Stimulated activated CD4-positive, alpha-beta T cell treated with anti-CD3 and anti-CD28 coated beads, Interleukin-12 subunit alpha, Interleukin-12 subunit beta, amount 100 ng/mL, for 48 hours (primary cell): ENCODE measurements around the gene ROBO1.

Experiments
- DNase-seq, 3 donors: peaks; one replicate each; pipeline ENCODE4 v3.0.0-alpha.2; 2020; ENCODE audit warnings: low read depth in 2 of 3, low spot score in 1 of 3

Gene ROBO1

DNA sequence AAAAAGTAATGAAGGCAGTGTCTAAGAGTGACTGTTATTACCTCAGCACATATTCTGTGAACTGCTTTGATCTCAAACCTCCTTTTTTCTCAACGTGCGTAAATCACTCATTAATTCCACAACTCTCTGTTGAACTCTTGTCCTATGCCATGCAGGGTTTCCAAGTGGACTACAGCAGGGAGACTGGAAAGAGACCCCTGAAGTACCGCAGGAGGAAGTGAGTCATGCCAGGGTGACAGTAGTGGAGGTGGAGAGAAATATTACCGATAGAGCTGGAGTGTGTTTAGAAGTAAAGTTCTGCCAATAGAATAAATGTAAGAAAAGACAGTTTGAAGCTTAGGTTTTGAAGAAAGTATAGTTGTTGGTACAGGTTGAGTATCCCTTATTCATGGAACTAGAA, 908.9 kb downstream of the ROBO1 start:
- DNase-seq, result no peak

DNA sequence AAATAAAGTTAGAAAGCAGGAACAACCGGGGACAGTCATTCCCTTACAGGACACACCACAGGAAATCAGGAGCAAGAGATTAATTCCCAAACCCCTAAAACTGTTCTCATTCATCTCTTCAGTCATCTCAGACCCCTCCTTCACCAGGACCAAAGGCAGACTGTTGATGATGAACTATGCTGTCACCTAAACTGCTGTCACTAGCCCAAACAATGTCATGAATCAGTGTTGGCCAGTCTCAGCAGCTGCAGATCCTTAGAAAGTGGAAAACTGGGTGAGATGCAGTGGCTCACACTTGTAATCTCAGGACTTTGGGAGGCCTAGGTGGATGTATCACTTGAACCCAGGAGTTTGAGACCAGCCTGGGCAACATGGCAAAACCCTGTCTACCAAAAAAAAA, 909.6 kb downstream of the ROBO1 start:
- DNase-seq, result no peak

DNA sequence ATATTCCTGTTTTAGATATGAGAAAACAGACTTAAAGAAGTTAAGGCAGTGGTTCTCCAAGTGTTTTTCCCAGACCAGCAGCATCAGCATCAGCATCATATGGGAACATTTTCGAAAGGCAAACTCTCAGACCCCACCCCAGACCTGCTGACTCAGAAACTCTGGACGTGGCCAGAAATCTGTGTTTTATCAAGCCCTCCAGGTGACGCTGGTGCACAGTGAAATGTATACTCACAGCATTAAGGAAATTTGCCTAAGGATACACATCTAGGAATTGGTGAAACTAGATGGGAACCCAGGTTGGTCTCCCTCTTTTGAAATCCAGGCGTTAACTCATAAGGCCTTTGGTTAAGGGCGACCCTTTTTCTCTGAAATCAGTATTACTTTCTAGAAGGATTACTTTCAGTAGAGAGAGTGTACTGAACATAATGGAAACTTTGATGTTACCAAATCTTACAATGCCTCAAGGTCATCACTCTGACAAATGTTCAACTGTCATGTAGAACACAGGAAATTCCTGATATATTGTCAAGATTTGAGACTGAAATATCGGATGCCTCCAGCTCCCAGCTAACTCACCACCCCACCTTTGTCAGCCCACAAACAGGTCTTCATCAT, 910.2 kb downstream of the ROBO1 start:
- no peak for DNase-seq

DNA sequence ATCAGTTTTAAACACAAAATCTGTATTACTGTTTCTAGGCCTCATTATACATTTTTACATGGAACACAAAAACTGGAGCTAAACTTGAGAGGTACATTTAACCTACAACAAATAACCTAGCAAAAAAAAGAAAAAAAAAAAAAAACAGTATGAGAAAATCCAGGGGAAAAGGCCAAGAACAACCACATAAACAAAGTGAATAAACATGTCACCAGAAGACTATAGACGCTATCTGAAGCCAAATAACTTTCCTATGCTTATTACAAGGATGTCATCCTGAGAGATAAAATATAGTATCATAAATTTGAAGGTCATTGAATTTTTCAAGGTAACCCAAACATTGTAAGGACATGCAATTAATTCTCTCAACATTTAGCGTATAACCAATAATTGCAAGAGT, 911.6 kb downstream of the ROBO1 start:
- no peak for DNase-seq

DNA sequence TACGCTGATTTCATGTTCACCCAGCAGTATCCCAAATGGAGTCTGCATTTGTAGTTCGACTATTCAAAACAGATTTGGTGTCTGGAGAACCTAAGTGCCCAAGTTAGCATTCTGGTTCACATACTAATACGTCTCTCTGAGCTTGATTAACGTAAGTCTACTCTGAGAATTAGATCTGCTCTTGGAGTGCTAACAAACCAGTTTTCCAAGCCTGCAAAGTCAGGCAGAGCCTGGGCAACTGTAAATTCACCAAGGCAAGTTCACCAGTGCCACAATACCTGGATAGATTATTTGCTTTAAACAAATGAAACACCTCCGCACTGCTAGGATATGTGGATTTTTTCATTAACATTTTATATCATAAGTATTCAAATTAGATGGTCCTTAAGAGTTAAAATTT, 912.6 kb downstream of the ROBO1 start:
- DNase-seq, result no peak

DNA sequence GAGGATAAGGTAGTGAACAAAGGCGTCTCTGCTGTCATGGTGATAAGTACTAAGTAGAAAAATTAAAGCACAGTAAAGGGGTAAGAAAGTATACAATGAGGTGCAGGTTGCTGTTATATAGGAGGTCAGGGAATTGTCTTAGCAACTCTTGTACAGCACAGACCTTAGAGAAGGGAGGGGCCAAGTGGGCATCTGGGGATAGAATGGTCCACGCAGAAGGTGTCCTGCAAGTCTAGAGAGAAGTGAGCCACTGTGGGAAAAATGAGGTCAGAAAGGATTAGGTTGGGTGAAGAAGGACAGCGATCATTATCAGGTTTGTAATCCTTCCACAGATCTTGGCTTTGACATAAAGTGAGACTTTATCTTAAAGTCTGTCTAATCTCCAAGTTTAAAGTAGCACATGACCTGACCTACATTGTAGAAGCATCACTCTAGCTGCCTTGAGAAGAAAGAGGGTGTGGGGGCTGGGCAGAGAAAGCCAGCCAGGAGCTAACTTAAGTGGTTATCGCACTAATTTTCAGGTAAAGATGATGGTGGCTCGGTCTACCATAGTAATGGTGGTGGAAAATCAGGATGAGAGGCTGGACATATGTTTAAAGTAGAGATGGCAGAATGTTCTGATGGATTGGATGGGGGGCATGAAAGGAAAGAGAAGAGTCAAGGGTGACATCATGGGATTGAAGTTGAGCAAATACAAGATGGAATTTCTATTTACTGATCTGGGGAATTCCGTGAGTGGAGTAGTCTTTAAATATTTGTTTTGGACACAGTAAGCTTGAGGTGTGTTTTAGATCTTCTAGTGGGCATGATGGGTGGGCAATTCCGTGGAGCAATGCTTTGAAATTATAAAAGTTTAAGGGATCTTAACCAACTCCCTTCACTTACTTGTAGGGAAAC, 919.2 kb downstream of the ROBO1 start:
- DNase-seq, result no peak

DNA sequence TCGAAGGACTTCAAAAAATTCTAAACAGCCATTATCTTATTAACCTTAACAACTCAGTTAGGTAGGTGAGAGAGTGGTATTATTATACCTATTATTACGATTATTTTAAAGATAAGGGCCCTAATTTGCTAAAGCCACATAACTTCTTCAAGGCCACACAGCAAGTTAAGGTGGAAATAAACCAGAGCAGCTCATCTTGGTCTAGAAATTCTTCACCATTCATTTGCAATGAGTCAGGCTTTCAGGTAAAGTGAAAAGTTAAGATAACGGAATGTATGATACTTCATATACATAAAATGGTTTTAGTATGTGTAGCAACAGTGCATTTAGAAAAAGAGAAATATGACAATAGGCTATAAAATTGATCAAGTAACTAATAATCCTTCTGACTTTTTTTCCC, 920.2 kb downstream of the ROBO1 start:
- no peak for DNase-seq

DNA sequence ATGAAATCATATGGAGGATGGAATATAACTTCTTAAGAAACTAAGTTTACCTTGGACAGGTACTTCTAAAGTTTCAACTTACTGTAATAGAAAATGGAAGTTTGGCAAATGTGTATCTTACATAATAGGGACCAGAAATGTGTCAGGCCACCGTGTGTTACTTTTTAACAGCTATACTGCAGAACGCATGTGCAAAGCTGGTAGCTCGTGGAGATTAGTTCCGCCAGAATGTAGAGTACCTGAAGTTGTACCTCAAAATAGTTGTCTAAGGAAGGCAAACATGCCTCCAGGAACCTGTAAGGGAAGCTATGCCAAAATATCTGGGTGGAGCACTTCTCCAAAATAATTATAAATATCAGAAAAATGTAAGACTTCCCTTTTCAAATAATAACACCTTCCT, 920.6 kb downstream of the ROBO1 start:
- no peak for DNase-seq

DNA sequence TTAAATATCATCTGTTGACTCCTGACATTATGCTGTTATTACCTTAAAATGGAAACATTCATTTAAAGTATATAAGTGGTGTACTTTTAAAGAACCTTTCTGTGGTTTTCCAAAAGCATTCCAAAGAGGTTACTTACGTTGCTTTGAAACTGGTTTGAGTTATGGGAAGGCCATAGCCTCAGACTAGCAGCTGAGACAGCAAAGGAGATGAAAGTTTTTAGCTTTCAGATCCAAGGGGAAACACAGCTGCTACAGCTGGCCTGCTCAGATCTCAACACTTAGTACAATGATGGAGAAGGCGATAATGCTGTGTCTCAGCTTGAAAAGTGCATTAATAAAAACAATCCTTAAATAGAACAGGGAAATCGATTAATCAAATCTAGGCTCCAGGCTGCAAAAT, 921.1 kb downstream of the ROBO1 start:
- DNase-seq, result no peak

DNA sequence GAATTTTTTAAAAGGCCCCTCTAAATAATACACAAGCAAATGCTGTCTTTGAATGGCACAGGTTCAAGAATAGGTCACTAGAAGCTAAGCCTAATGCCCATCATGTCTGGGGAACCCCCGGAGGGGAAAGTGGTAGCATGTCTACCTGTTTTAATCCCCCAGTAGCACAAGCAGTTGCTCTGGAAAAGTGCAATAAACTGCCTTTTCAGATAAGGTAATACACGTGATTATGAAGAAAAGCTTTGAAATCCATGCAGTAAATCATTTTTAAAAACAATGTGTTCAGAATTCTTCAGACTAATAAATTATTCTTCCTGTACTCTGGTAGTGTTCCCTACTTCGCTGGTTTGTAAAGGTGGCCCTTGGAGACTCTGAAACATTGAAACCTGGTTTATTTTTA, 922.2 kb downstream of the ROBO1 start:
- no peak for DNase-seq

DNA sequence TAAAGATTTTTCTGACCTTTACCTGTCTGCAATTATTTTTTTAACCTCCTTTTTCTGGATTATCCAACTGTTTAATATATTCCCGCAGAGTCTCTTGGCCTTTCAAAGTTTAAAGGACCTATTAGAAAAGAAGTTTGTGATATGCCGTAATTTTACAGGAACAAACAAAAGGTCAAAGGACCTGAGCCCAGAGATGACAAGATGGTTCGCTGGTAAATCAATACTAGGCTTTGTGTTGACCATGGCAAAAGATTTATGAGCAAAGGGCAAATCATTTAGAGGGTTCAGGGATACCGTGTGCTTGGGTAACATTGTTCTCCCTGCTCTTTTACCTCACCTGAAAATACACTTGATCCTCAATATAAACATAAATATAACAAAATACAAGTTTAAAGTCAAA, 923.5 kb downstream of the ROBO1 start:
- no peak for DNase-seq

DNA sequence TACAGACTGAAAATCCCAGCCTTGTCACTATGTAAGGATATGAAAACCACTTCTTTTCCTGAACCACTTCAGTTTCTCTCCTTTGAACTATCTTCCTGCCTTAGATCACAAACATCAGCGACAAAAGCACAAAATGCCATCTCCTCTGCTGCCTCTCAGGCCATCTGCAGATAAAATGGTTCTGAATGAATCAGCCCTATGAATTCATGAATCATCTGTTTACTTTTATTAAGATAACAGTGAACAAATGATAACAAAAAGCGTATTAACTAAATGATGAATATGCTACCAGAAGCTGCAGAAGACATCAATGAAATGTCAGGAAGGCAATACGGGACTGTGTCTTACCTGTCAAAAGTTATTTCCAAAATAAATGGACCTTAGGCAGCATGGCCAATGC, 928.1 kb downstream of the ROBO1 start:
- DNase-seq, result no peak

DNA sequence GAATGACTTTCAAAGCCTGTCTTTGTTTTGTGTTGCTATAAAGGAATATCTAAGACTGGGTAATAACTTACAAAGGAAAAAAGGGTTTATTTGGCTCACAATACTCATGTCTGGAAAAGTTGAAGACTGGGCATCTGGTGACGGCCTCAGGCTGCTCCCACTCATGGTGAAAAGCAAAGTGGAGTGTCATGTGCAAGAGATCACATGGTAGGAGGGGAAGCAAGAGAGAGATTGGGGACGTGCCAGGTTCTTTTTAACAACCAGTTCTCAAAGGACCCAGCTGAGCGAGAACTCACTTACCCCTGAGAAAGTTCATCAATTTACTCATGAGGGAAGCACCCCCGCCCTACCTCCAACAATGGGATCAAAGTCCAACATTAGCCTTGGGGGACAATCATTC, 929.4 kb downstream of the ROBO1 start:
- DNase-seq, result no peak

DNA sequence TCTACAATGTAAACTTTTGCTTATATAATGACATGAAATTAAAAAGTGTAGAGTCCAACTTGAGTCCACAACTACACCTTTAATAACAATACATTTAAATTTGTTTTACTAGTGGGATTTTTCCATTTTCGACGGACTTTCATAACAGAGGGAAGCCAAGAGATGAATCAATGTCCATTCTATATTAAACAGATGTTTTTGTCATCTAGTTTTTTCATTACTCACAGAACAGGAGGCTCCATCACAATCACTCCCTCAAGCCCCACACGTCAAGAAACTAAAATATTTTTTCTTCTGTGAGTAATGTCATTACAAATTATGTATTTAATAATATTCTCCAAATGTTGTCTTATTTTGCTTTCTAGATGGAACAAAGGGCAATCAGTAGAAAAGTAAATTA, 932.9 kb downstream of the ROBO1 start:
- no peak for DNase-seq

DNA sequence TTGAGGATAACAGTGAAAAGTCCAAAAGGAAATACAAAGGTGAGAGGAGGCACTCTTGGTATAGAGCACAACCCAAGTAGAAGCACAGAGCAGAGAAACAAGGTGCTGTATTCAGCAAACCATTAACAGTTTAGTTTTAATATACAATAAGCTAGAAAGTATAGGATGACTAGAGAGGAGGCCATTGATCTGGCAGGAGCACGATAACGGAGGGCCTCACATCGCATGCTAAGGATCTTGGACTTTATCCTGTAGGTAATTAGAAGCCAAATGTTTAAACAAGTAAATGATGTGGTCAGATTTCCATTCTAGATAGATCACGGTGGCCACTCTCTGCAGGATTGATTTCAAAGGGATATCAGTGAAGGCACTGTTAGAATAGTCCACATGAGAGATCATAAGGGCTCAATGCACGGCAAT, 935.0 kb downstream of the ROBO1 start:
- DNase-seq, result no peak

DNA sequence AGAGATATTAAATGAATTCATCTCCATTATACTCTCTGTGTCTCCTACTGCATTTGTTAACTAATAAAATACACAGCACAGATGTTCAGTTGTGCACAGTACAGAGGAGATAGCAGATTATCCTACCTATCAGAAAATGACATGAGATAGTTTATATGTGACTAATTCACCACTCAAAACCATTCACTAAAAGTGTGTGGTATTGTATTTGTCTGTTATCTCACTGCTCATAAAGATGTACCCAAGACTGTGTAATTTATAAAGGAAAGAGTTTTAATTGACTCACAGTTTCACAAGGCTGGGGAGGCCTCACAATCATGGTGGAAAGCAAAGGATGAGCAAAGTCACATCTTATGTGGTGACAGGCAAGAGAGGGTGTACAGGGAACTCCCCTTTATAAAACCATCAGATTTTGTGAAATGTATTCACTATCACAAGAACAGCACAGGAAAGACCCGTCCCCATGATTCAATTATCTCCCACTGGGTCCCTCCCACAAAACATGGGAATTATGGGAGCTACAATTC, 936.3 kb downstream of the ROBO1 start:
- DNase-seq, result no peak

DNA sequence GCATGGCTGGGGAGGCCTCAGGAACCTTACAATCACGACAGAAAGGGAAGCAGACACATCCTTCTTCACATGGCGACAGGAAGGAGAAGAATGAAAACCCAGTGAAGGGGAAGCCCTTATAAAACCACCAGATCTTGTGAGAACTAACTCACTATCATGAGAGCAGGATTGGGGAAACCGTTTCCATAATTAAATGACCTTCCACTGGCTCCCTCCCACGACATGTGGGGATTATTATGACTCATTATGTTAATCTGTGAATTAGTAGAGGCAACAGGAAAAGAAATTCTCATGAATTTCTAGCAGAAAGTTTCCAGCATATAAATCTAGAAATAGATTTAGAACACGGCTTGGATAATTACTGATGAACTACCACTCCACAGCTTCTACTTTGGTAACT, 937.3 kb downstream of the ROBO1 start:
- no peak for DNase-seq

DNA sequence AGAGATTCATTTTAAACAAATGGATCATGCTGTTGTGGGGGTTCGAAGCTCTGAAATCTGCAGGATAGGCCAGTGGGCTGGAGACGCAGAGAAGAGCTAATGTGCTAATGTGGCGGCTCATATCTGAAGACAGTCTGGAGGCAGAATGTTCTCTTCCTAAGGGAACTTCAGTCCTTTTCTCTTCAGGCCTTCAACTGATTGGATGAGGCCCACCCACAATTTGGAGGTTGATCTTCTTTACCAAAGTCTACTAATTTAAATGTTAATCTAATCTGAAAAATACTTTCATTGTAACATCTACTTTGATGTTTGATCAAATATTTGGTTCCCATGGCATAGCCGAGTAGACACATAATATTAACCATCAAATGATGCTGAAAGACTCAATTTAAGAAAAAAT, 940.2 kb downstream of the ROBO1 start:
- DNase-seq, result no peak

DNA sequence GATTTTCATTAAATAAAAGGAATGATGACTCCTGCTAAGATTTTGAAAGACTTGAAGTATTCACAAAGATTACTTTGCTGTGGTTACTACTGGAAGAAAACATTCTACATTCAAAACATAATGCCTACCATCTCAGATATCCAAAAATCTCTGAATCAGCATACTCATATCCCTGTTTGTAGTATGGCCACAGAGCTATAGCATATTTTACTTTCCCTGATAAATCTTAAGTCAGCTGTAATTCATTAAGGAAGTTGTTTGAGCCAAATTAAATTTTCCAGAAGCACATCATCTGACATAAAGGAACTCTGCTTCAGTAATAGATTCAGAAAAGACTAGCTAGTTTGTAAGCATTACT, 942.0 kb downstream of the ROBO1 start:
- DNase-seq, result no peak

DNA sequence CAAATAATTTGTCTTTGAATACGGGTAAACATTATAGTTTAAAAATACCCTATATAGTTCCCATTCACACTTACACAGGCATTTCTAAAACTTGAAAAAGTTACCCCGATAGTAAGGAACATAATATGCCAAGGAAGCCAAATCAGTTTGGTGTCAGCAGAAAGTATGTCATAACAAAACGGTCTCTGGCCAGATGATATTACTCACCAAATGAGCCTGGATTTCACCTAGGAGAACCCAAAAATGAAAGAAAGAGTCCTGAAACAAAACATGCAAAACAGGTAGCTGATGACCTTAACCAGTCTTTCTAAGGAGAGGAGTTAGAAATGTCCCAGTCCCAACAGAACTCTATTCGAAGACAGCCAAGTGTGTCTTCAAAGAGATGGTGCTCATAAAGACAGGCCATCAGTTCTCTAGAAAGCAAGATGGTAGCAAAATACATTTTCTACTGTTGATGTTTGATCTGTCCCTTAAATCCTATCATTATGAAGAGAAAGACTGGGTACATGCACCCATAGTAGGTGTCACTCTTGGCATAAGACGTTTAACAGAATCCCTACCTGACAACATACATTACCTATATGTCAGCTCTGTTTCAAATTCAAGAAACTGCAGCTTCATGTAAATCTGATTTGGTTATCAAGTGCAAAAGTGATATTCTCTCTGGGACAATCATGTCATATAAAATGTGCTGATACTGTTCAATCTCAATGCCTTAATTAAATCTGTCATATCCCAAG, 942.5 kb downstream of the ROBO1 start:
- DNase-seq, result no peak

DNA sequence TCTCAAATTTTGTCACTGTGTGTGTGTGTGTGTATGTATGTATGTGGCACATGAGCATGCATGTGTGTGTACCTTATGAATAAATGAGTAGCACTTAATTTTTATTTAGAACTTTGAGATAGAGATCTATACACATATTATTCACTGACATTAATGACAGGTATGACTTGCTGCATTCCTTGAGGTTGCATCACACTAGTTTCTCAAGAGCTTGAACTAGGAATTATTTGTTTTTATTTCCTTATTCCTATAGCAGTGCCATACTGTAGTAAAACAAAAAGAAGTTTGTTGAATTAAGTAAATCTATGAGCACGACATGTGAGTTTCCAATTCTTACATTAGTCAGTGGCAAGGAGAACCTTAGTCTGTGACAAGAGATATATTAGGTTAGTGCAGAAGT, 943.9 kb downstream of the ROBO1 start:
- no peak for DNase-seq

DNA sequence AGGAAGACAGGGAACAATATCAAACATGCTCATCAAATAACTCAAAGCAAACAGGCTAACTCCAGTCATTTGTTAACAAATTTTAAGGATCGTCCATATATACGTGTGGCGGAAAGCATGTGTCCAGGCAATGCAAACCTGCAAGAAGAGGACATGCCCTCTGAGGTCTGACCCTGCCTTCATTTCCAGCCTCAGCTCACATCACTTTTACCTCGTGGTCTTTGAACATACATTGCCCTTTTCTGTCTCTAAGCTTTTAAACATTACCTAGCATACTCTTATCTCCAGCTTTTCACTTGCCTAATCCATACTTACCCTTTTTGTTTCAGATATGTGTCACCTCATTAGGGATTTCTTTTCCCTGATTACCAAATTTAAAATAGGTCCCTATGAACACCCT, 944.4 kb downstream of the ROBO1 start:
- no peak for DNase-seq
